Amniotic epithelial cell (primary cell): ENCODE data around the gene DAGLA.
A peak's percentile ranks its signal among the peaks of the same experiment; 100 is the strongest.
"Not testable (repeated sequence)": the region's sequence is repeated elsewhere in the genome, so short reads cannot be mapped to it uniquely, and the experiment has no call there.

Source experiments
- DNase-seq: peaks from one replicate; pipeline ENCODE4 v3.0.0-alpha.2; 2010; ENCODE audit warnings: low read depth

Gene DAGLA

GRCh38 chr11:61667684-61668305 is 12.4 kb upstream of the DAGLA start:
- DNase-seq: no peak

- DNase-seq: no peak
These were observed 10.8 kb upstream of the DAGLA start for GRCh38 chr11:61669417-61669816.

- DNase-seq: no peak
These were observed 9.6 kb upstream of the DAGLA start for GRCh38 chr11:61670626-61671025.

GRCh38 chr11:61671527-61671926 is 8.7 kb upstream of the DAGLA start:
- no peak for DNase-seq

GRCh38 chr11:61673946-61674467 is 6.2 kb upstream of the DAGLA start:
- not testable (repeated sequence) for DNase-seq

GRCh38 chr11:61675826-61676225 is 4.4 kb upstream of the DAGLA start:
- DNase-seq: no peak

GRCh38 chr11:61679296-61679695 is 895 bp upstream of the DAGLA start:
- peak; percentile 29 for DNase-seq

- no peak for DNase-seq
These were observed 531 bp downstream of the DAGLA start for GRCh38 chr11:61680622-61681221.

GRCh38 chr11:61682093-61682732 is 2.0 kb downstream of the DAGLA start:
- no peak for DNase-seq

GRCh38 chr11:61682906-61683675 is 2.9 kb downstream of the DAGLA start:
- no peak for DNase-seq

- peak; percentile 58 for DNase-seq
These were observed 4.0 kb downstream of the DAGLA start for GRCh38 chr11:61683961-61684869.

GRCh38 chr11:61684870-61685616 is 4.9 kb downstream of the DAGLA start:
- peak; percentile 53 for DNase-seq

GRCh38 chr11:61685617-61685967 is 5.4 kb downstream of the DAGLA start:
- DNase-seq: no peak

GRCh38 chr11:61686066-61686465 is 5.9 kb downstream of the DAGLA start:
- no peak for DNase-seq

- DNase-seq: no peak
These were observed 6.3 kb downstream of the DAGLA start for GRCh38 chr11:61686469-61686868.

- DNase-seq: no peak
These were observed 7.2 kb downstream of the DAGLA start for GRCh38 chr11:61687420-61687819.

GRCh38 chr11:61688365-61689163 is 8.4 kb downstream of the DAGLA start:
- DNase-seq: peak; percentile 53

GRCh38 chr11:61689164-61689496 is 8.9 kb downstream of the DAGLA start:
- no peak for DNase-seq

GRCh38 chr11:61690706-61691379 is 10.7 kb downstream of the DAGLA start:
- DNase-seq: no peak
